Regular cardiac myocyte (primary cell): Measurements from ENCODE around the gene TBL3. TPM values are rescaled to one million over a fixed set of nuclear protein-coding genes. Genes with fewer than 3 reads are reported as not detected.

Experiments used
- total RNA-seq: library from RNA; depleted of rRNA; stranded (reverse); fragments of >200 nt; gene quantifications from 2 replicates; pipeline ENCODE4 v1.2.3, GENCODE V29; 2014

TBL3 gene
- total RNA-seq = 27.1 and 56.0 TPM in 2 replicates

DNA sequence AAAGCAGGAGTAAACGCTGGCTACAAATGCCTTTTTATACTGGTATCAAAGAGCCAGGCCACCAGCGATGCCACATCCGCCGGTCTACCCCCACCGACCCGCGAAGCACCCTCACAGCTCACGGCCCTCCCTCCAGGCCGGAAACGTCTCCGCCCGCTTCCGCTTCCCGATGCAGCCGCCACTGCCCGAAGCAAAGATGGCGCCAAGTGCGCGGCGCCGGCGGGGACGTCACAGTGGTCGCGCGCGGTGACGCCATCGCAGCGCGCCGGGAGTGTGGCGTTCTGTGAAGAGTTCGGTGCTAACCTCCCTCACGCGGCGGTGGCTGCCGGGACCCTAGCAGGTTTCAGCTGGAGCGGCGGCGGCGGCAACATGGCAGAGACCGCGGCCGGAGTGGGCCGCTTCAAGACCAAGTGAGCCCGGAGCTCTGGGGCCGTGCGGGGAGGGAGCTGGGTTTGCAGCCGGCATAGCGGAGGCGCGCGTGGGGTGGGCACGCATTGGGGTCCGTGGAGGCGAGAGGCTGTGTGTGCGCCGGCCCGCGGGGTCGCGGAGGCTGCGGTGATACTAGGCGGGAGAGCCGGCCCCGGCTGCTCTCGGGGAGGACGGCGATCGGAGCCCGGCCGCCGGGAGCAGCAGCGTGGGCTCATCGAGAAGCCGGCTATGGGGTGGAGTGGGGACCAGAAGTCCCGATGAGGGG lies at the start of gene TBL3:
Gene TBL3, plus strand, starts transcription at position 258 of the 694 bp plus-strand sequence. Its CDS starts 112 bp downstream, at position 370.

DNA sequence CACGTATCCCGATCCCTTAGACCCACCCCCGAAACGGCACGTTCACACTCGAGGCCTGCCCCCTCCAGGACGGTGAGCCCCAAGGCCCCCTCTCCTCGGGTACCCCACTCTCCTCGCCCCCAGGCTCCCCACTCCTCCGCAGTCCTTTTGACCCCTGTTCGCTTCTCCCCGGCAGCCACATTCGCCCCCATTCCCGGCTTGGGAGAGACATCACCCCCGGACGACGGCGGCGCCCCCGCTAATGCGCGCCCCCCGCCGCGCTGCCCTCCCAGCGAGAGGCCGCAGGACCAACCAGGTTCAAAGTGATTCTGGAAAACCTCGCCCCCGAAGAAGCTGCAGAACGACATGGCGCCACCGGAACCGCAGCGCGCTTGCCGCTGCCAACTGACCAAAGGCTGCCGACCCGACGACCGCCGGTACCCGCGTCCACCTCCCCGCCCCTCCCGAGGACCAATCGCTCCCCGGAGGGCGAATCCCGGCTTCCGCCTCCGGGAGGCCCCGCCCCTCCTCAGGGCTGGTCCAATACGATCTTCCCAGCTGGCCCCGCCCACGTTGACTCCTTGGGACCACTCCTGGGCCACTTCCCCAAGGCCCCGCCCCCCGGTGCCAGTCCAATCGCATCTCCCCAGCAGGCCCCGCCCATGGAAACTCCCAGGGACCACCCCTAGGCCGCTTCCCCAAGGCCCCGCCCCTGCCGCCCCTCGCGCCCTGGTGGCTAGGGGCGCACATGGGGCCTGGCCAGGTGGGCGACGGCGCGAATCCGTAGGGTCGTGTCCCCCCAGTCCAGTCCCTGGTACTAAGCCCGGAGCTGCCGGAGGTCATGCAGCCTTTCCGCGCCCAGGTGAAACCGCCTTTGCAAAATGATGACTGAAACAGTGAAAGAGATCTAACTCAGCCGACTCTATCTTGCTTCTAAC lies 28.8 kb upstream of the TBL3 start, which contains the start of gene MSRB1:
Gene MSRB1, minus strand, starts transcription at position 390 of the 917 bp plus-strand sequence. Its CDS starts 43 bp downstream, at position 347.

DNA sequence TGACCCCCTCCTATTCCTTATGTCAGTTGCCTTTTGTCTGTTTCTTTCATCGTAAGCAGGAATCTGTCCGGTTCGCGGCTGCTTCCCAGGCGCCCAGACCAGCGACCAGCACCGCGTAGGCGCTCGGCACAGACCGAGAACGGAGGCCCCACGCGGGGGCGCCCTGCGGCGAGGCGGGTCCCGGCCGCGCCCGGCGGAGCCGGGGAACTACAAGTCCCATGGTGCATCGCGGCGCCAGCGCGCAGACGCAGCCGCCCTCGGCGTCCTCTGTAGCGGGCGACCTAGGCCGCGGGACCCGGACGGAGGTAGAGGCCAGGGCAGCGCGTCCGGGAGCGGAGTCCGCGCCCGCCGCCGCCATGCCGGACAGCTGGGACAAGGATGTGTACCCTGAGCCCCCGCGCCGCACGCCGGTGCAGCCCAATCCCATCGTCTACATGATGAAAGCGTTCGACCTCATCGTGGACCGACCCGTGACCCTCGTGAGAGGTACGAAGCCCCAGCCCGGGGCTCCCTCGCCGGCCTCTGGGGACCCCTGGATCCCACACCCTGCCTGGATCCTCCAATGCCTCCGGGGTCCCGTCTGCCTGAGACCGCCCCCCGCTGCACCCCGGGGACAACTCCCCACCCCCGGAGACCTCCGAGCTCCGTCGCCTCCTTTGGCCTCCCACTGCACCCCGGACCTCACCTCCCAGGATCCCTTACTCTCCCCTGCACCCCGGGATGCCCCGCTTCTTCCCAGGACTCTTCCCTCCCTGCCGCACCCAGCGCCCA lies 12.4 kb upstream of the TBL3 start, which contains the start of gene NDUFB10:
Gene NDUFB10, plus strand, starts transcription at position 270 of the 771 bp plus-strand sequence. Its CDS starts 87 bp downstream, at position 357.

DNA sequence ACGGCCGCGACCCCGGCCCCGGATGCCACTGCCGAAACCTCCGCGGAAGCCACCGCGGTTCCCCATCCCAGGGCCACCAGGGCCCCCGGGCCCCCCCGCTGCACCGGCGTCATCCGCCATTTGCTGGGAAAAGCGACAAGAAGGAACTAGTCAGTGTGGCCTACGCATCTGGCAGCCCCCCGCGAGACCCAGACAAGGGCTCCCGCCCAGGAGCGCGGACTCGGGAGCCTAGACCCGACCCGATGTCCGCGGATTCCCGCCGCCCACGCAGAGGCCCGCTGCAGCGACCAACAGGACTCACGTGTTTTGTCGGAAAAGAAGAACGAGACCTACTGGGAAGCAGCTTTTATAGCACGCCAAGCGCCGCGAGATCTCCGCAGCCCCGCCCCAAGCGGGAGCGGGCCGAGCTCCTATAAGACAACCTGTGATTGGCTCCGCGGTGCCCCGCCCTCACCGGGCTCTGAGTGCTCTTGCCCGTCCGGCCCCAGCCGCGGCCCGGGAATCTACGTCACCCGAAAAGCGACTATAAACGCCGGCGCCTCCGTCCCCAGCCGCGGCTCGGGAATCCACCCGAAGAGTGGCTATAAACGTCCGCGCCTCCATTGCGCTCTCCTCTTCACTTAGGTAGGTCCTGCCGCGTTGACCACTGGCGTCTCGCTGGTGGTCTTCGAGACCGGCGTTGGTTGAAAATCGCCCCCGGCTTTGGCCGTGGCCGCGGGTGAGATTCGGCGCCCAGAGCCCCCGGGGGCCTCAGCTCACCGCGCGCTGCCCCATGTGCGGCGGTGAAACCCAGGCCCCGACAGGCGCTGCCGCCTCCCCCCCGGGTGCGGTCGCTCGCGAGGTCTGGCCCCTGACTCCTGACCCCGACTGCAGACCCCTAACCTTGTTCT lies 7.1 kb upstream of the TBL3 start, which contains the start of gene RPS2:
Gene RPS2, minus strand, starts transcription at position 321 of the 890 bp plus-strand sequence. Its CDS starts 201 bp downstream, at position 120.

DNA sequence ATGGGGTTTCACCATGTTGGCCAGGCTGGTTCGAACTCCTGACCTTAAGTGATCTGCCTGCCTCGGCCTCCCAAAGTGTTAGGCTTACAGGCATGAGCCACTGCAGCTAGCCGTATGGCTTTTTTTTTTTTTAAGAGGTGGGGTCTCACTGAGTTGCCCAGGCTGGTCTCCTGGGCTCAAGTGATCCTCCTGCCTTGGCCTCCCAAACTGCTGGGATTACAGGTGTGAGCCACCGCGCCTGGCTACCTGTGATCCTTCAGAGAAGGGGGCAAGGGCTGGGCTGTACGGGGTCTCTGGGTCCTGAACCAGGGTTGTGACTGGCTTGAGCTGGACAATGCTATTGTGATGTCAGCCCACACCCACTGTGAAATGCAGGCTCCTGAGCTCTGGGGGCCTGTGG lies 5.4 kb upstream of the TBL3 start, which contains the start of gene RNF151:
Gene RNF151, plus strand, starts transcription at position 397 of the 400 bp plus-strand sequence. CDS start 26 bp downstream, outside the sequence.

DNA sequence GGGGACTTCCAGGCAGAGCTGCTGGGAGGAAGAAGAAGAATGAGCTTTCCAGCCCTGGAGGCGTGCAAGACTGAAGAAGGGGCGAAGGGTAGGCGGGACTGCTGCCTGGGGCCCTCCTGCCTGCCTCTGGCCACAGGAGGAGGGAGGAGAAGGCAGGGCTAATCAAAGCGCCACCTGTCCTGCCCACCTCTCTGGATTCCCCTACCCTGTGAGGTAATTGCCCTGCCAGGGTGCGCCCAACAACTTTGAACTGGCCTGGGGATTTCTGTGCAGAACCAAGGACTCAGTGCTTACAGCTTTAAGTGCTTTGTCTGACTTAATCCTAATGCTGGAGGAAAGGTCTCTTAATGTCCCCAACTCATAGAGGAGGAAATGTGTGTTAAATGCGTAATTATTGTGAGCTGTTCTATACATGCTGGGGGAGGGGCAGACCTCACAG lies 9.6 kb downstream of the TBL3 start, which contains the start of gene NOXO1:
Gene NOXO1, minus strand, starts transcription at position 72 of the 439 bp plus-strand sequence. CDS start 290 bp downstream, outside the sequence.

DNA sequence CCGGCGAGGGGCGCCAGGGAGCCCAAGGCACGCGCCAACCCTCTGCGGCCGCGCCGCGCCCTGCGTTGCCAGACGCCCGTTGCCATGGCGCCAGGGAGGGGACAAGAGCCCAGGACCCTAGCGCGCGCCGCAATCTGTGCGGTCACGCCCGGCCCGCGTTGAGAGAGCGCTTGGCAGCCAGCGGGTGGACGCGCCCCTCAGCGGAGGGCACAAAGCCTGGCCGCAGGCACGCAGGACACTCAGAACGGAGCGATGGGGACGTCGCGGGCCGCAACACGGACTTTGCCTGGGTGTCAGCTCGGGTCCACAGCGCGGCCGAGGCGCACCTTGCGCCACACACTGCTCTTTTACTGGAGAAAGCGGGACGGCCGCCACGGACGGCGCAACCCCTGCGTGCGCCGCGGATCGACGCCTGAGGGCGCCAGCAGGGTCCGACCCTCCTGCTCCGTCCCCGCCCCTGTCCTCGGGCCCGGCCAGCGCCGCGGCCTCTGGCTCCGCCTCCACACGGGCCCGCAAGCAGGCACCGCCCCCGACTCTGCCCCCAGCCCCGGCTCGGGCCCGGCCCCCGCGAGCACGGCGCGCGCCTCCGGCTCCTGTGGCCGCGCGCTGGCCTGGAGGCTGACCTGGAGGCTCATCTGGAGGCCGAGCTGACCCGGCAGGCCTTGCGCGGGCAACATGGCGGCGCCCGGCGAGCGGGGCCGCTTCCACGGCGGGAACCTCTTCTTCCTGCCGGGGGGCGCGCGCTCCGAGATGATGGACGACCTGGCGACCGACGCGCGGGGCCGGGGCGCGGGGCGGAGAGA lies 11.9 kb downstream of the TBL3 start, which contains the start of gene GFER:
Gene GFER, plus strand, starts transcription at position 650 of the 803 bp plus-strand sequence. Its CDS starts 26 bp downstream, at position 676.

DNA sequence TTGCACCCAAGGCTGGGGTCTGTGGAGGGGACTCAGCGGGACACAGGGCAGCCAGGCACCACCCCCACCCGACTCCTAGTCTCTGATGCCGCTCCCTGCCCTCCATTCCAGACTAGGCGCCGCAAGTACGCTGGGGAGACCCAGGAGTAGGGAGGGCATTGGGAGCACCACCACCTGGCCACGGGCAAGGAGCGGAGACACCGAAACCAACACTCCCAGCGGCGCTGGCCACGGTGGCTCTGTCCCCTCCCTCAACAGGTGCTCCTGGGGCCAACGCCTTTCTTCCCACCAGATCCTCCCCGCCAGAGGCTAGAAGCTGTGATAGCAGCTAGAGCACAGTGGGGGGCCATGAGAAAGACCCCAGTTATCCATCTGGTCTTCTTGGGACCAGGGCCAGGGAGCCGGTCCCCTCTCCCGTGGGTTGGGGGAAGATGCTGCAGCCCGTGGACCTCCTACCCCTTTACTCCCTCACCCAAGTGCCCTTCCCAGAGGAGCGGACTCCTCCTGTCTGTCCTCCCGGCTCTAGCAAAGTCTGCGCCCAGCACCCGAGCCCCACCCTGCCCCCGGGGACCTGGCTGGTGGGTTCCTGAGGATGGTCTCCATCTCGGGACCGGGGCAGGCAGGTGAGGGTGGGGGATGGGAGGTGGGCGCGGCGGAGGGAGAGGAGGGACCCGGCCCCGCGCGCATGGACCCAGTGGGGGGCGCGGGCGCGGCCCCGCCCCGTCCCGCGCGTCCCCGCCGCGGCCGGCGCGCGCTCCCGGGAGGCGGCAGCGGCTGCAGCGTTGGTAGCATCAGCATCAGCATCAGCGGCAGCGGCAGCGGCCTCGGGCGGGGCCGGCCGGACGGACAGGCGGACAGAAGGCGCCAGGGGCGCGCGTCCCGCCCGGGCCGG lies 17.6 kb downstream of the TBL3 start, which contains the start of gene SYNGR3:
Gene SYNGR3, plus strand, starts transcription at position 762 of the 892 bp plus-strand sequence. CDS start 133 bp downstream, outside the sequence.

DNA sequence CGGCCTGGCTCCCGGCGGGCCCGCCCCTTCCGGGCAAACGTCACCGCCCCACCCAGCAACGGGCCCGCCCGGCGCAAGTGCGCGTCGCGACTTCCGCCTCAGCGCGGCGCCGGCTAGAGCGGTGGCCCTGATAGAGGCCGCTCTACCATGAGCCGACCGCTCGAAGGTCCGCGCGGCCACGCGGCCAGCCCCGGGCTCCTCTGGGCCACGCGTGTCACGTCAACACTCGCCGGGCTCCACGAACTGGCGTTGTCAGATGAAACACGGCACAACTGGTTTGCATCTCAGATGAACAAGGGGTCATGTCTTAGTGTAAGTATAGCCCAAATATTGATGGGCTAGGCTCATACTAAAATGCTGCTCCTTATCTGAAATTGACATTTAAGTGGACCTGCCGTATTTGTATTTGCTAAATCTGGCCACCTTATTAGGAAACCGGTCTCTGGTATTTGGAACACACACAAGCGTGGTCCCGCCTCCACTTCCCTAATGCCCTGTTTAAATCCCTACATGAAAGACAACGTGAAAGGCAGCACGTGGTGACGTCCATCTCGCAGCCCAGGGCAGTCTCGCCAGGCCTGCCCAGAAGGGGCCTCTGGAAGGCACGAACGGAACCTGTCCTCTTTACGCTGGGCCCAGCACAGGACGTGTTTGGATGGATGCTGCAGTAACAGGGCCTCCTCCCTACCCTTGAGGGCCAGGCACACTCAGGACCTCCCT lies 38.1 kb downstream of the TBL3 start, which contains the start of gene ZNF598:
Gene ZNF598, minus strand, starts transcription at position 31 of the 720 bp plus-strand sequence.

DNA sequence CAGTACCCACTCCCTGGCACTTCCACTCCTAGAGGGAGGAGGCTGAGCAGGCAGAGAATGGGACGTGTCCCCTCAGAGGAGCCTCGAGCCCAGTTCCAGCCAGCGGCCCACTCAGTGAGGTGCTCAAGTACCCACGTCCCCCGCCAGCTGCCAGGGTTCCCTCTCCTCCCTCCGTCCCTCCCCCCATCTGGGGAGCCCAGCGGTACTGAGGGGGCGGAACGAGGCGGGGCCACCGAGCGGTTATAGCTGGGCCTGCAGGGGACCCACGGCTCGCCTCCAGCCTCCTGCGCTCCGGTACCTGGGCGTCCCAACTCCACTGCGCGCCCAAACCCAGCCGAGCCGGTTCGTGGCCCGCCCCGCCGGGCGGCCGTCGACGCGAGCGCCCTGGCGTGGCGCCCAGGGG lies 47.7 kb downstream of the TBL3 start, which contains the start of gene NPW:
Gene NPW, plus strand, starts transcription at position 268 of the 403 bp plus-strand sequence.

DNA sequence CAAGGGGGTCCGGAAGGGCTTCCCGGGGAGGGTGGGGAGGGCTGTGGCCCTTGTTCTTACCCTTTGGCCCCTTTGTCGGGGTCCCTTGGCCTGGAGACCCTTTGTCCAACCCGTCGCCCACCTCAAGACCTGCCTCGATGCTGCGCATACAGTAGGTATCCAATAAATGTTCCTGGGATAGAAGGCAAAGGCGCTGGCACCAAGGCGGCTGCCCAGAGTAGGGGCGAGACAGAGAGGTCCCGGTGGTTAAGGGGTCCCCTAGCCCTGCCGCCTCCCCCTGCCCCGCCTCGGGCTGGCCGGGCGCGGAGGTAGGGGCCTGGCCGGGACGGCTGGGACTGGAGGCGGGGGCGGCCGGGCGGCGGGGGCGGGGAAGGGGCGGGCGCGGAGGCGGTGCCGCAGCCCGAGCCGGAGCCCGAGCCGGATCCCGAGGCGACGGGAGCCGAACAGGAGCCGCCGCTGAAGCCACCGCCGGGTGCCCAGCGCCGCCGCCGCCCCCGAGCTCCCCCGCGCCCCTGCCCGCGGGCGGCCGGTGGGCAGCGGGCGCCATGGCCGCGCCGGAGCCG lies 54.7 kb downstream of the TBL3 start, which contains the start of gene NHERF2:
Gene NHERF2, plus strand, starts transcription at position 442 of the 563 bp plus-strand sequence. Its CDS starts 104 bp downstream, at position 546.

Other genes with a start within 250 kb of the TBL3 start
- gene NME3, start 200.5 kb upstream of the TBL3 start, total RNA-seq = 71.9 and 85.4 TPM in 2 replicates
- 7.7 and 9.6 TPM in 2 replicates for gene EME2, start 199.2 kb upstream of the TBL3 start, total RNA-seq
- 45.1 and 90.1 TPM in 2 replicates for gene MRPS34, start 198.9 kb upstream of the TBL3 start, total RNA-seq
- gene SPSB3, start 189.5 kb upstream of the TBL3 start, total RNA-seq = 21.5 and 37.5 TPM in 2 replicates
- gene NUBP2, start 189.1 kb upstream of the TBL3 start, total RNA-seq = 52.7 and 84.4 TPM in 2 replicates
- gene IGFALS, start 178.3 kb upstream of the TBL3 start, total RNA-seq = not detected in 2 replicates
- 70.5 and 79.0 TPM in 2 replicates for gene HAGH, start 145.2 kb upstream of the TBL3 start, total RNA-seq
- gene FAHD1, start 144.8 kb upstream of the TBL3 start, total RNA-seq = 62.6 and 71.5 TPM in 2 replicates
- gene MEIOB, start 99.9 kb upstream of the TBL3 start, total RNA-seq = 0.28 TPM in 1 of 2 replicates, not detected in the other
- not detected in 2 replicates for gene HS3ST6, start 53.6 kb upstream of the TBL3 start, total RNA-seq
- 3.1 and 11.5 TPM in 2 replicates for gene MSRB1, start 28.9 kb upstream of the TBL3 start, total RNA-seq
- under 0.01 TPM in 1 of 2 replicates, not detected in the other for gene RPL3L, start 17.4 kb upstream of the TBL3 start, total RNA-seq
- 84.0 and 160 TPM in 2 replicates for gene NDUFB10, start 12.5 kb upstream of the TBL3 start, total RNA-seq
- 1,090 and 2,696 TPM in 2 replicates for gene RPS2, start 7.2 kb upstream of the TBL3 start, total RNA-seq
- not detected in 2 replicates for gene RNF151, start 5.2 kb upstream of the TBL3 start, total RNA-seq
- gene NOXO1, start 9.4 kb downstream of the TBL3 start, total RNA-seq = under 0.01 TPM in 1 of 2 replicates, not detected in the other
- gene GFER, start 12.1 kb downstream of the TBL3 start, total RNA-seq = 9.0 and 10.2 TPM in 2 replicates
- 2.3 and 2.8 TPM in 2 replicates for gene SYNGR3, start 17.9 kb downstream of the TBL3 start, total RNA-seq
- 8.5 and 21.1 TPM in 2 replicates for gene ZNF598, start 37.8 kb downstream of the TBL3 start, total RNA-seq
- gene NPW, start 47.7 kb downstream of the TBL3 start, total RNA-seq = 0.28 and 0.58 TPM in 2 replicates
- 20.6 and 41.8 TPM in 2 replicates for gene NHERF2, start 54.8 kb downstream of the TBL3 start, total RNA-seq
- gene NTHL1, start 75.8 kb downstream of the TBL3 start, total RNA-seq = 20.6 and 28.9 TPM in 2 replicates
- 35.9 and 45.7 TPM in 2 replicates for gene TSC2, start 75.9 kb downstream of the TBL3 start, total RNA-seq
- gene PKD1, start 163.8 kb downstream of the TBL3 start, total RNA-seq = 96.4 and 129 TPM in 2 replicates
- gene RAB26, start 176.6 kb downstream of the TBL3 start, total RNA-seq = 0.56 and 0.58 TPM in 2 replicates
- 33.8 and 44.3 TPM in 2 replicates for gene TRAF7, start 183.7 kb downstream of the TBL3 start, total RNA-seq
- 0.19 and 0.56 TPM in 2 replicates for gene CASKIN1, start 224.6 kb downstream of the TBL3 start, total RNA-seq
- gene MLST8, start 233.4 kb downstream of the TBL3 start, total RNA-seq = 20.3 and 34.1 TPM in 2 replicates
- gene BRICD5, start 238.8 kb downstream of the TBL3 start, total RNA-seq = 0.77 and 1.7 TPM in 2 replicates
- 10.1 and 22.8 TPM in 2 replicates for gene PGP, start 242.8 kb downstream of the TBL3 start, total RNA-seq